T47D (cell line): ENCODE measurements around the gene FUT8.
"Not testable (repeated sequence)": the region's sequence is repeated elsewhere in the genome, so short reads cannot be mapped to it uniquely, and the experiment has no call there.

Experiments used
- DNase-seq, 2 experiments: peaks; one replicate each; pipeline versions ENCODE4 v3.0.0 to v3.0.0-alpha.2; 2011 to 2012; ENCODE audit warnings: low read depth in 1 of 2, low spot score in 1 of 2
- JUND ChIP-seq: IDR thresholded peaks from 2 replicates; pipeline ENCODE4 v1.6.1; 2012; ENCODE audit warnings: low read depth
- in situ Hi-C: cut with HindIII; loops from 2 replicates; pipeline ENCODE4 v1.10.0; 2016; ENCODE audit warnings: low sequenced_read_pairs, low pct_unique_long_range_greater_than_20kb

FUT8 gene

DNA sequence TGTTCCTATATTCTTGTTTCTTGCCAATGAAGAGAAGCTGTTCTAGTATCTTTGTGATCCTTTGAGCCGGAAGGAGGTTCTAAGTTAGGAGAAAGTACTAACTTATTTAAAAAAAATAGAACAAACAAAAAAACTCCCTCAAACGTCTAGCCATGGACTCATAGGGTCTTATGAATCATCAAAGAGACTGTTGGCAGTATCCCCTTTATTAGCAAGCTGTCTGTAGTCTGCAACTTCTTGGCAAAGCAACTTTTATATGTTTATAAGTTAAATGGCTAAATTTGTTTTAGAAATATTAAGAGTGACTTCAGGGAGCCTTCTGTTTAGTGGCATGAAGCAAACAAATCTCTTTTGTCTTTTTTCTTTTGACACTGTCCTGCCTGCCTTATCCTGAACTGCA lies 291.9 kb downstream of the FUT8 start:
- DNase-seq = no peak
- in situ Hi-C loops = no loop called here
- TF ChIP-seq JUND = no peak

DNA sequence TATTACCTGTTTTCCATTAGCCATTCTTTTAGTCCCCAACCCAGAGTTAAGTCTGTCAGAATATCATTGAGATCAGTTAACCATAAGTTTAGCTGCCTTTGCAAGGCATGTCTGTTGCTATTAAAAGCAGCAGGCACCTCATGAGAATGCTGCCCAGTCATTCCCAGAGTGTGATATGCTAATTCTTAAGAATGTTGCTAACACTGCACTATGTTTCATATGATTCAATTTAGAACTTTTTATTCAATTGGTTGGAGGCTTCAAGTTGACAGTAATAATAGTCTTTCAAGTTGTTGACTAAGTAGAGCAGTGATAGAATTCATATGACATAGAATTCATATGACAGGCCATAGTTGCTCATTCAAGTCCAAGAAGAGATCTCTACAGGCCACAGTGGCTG lies 292.3 kb downstream of the FUT8 start:
- DNase-seq = no peak
- TF ChIP-seq JUND = no peak
- in situ Hi-C loops = no loop called here

DNA sequence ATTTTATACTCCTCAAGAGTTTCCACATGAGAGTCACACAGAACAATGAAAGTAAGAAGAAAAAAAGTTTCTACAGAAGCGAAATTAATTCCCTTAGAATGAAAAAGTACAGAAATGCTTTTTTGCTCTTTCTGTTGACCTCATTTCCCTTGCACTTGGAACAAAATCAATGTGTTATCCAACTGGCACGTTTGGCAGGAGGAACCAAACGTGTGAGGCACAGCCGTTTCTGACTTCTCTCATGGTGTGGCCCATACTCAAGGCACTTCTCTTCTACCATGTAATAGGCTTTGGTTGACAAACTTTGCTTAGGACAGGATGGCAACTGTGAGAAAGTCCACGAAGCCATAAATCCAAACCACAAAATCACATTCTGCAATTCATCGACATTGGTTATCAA lies 297.0 kb downstream of the FUT8 start:
- DNase-seq = no peak
- in situ Hi-C loops = no loop called here
- TF ChIP-seq JUND = no peak

- DNase-seq, in situ Hi-C loops: not testable (repeated sequence)
Observed at GRCh38 chr14:65716813-65717212, 304.3 kb downstream of the FUT8 start.

DNA sequence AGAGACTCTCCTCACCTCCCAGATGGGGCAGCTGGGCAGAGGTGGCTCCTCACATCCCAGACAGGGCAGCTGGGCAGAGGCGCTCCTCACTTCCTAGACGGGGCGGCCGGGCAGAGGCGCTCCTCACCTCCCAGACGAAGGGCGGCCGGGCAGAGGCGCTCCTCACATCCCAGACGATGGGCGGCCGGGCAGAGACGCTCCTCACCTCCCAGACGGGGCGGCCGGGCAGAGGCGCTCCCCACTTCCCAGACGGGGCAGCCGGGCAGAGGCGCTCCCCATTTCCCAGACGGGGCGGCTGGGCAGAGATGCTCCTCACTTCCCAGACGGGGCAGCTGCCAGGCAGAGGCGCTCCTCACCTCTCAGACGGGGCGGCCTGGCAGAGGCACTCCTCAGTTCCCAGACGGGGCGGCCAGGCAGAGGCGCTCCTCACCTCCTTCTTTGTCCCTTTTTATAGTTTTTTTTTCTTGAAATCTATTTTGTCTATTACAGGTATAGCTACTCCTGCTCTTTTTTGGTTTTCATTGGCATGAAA lies 304.9 kb downstream of the FUT8 start:
- in situ Hi-C loops, DNase-seq: not testable (repeated sequence)

DNA sequence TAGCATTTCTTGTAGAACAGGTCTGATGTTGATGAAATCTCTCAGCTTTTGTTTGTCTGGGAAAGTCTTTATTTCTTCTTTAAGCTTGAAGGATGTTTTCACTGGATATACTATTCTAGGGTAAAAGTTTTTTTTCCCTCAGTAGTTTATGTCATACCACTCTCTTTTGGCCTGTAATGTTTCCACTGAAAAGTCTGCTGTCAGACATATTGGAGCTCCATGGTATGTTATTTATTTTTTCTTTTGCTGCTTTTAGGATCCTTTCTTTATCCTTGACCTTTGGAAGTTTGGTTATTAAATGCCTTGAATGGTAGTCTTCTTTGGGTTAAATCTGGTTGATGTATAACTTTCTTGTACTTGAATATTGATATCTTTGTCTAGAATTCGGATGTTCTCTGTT lies 306.1 kb downstream of the FUT8 start:
- in situ Hi-C loops = no loop called here
- no peak for DNase-seq
- no peak for TF ChIP-seq JUND

GRCh38 chr14:65720171-65720570 lies 307.6 kb downstream of the FUT8 start:
- in situ Hi-C loops = no loop called here
- TF ChIP-seq JUND = no peak
- DNase-seq = no peak

- DNase-seq = no peak
- TF ChIP-seq JUND = no peak
- in situ Hi-C loops = no loop called here
Observed at GRCh38 chr14:65720743-65721142, 308.2 kb downstream of the FUT8 start.

DNA sequence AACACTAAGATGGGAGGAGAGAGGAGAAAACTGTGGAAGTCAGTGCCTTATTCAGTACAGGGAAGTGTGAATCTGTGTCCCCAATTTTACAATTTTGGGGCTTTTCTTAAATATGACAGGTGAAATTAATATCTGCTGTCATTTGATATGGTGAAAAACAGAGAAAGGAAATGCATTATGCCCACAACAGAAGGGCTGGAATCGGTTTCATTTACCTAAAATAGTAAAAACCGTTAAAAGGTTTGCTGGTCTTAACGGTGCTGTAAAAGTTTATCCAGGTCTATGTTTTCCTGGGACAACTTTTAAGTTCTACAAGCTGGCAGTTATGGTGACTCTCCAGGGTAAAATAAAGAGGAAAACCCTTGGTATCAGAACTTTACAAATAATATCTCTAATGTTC lies 310.8 kb downstream of the FUT8 start:
- no peak for TF ChIP-seq JUND
- DNase-seq = no peak
- in situ Hi-C loops = no loop called here

- in situ Hi-C loops = no loop called here
- DNase-seq = no peak
- TF ChIP-seq JUND = no peak
Observed at GRCh38 chr14:65728604-65729003, 316.1 kb downstream of the FUT8 start.

DNA sequence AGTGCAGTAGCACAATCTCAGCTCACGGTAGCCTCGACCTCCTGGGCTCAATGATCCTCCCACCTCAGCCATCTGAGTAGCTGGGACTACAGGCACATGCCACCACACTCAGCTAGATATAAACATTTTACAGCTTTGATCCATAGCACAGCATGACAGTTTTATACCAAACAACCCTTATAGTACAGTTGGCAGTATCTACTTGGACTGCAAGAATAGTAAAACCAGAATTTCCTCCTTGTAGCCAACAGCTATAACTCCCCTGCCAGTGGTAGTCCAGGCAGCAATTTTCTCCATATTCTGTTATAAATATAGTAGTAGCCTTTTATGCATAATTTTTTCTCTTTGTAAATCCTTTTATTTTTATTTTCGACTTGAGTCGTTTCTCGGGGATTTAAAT lies 317.0 kb downstream of the FUT8 start:
- TF ChIP-seq JUND = no peak
- no peak for DNase-seq
- in situ Hi-C loops = no loop called here

DNA sequence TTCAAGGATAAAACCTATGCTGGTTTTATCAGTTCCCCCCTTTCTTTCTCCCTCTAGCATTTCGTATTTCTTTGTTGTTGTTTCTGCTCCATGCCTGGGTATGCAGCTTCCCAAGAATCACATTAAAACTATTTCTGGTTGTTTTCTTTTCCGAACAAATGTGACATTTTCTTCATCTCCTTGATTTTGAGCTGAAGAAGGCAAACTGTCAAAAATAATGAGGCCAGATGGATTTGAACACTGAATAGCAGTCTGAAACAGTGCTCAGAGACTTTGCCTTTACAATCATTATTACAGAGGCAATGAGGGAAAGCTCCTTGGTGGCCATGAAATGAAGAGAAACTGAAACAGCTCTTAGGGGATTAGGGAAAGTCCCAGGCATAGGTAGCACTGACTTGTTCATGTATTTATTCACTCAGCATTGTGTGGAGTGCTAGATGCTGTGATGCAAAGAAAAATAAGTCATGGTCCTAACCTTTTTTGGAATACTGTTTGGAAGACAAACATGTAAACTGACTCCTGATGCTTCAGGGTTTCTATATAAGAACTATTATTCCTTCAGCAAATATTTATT lies 319.5 kb downstream of the FUT8 start:
- in situ Hi-C loops = no loop called here
- no peak for TF ChIP-seq JUND
- peak in 1 of 2 experiments; percentile 42 for DNase-seq

DNA sequence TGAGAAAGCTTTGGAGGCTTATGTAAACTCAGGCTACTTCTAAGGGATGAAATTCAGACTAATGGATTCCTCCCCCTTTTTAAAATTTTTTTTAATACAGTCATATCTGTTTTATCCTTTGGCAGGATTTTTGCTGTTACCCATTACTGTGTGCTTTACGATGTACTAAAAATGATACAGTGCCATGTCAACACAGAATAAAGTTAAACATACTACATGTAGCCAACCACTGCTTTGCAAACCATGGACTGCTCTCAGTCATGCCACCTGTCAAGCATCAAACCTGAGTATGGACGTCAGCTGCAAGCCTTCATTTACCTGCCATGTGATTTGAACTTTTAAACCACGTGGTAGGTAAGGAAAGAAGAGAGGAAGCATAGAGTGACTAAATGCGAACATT lies 325.8 kb downstream of the FUT8 start:
- in situ Hi-C loops = no loop called here
- DNase-seq = no peak
- TF ChIP-seq JUND = no peak
